HL-60 (cell line): ENCODE measurements around the gene ESYT2.

Experiments
- DNase-seq, 2 experiments: peaks; one replicate each; pipeline ENCODE4 v3.0.0-alpha.2; 2010 to 2020; ENCODE audit warnings: low read depth in 1 of 2, low spot score in 1 of 2
- H3K27ac ChIP-seq: fragments of 250-450 bp; sonication (Bioruptor Pico); replicated peaks from 2 replicates; pipeline ENCODE4 v1.5.1; 2020; ENCODE audit warnings: mild to moderate bottlenecking, moderate library complexity
- H3K27me3 ChIP-seq: fragments of 250-450 bp; sonication (Bioruptor Pico); 2 replicates; pipeline ENCODE4 v1.5.1; 2021; ENCODE audit warnings: mild to moderate bottlenecking, moderate library complexity; ENCODE audit not compliant: insufficient read depth, poor library complexity, severe bottlenecking
- H3K4me3 ChIP-seq: replicated peaks from 2 replicates; pipeline ENCODE4 v1.5.1; 2011; ENCODE audit warnings: mild to moderate bottlenecking, control low read depth, low read length; ENCODE audit not compliant: insufficient read depth
- GABPA ChIP-seq: IDR thresholded peaks from 2 replicates; pipeline ENCODE4 v1.6.1; 2012; ENCODE audit warnings: low read depth
- POLR2AphosphoS5 ChIP-seq: IDR thresholded peaks from 2 replicates; pipeline ENCODE4 v1.6.1; 2012; ENCODE audit warnings: low read depth
- REST ChIP-seq: IDR thresholded peaks from 2 replicates; pipeline ENCODE4 v1.6.1; 2012; ENCODE audit warnings: low read depth; ENCODE audit not compliant: insufficient replicate concordance
- SPI1 ChIP-seq: IDR thresholded peaks from 2 replicates; pipeline ENCODE4 v1.6.1; 2012; ENCODE audit warnings: low read depth, mild to moderate bottlenecking, borderline replicate concordance
- TF ChIP-seq, protein P1 (sequence below): IDR thresholded peaks from one replicate; pipeline ENCODE4 v1.5.1; 2011; ENCODE audit warnings: low read length, control low read depth, inconsistent platforms; ENCODE audit not compliant: insufficient read depth

The ESYT2 gene

DNA sequence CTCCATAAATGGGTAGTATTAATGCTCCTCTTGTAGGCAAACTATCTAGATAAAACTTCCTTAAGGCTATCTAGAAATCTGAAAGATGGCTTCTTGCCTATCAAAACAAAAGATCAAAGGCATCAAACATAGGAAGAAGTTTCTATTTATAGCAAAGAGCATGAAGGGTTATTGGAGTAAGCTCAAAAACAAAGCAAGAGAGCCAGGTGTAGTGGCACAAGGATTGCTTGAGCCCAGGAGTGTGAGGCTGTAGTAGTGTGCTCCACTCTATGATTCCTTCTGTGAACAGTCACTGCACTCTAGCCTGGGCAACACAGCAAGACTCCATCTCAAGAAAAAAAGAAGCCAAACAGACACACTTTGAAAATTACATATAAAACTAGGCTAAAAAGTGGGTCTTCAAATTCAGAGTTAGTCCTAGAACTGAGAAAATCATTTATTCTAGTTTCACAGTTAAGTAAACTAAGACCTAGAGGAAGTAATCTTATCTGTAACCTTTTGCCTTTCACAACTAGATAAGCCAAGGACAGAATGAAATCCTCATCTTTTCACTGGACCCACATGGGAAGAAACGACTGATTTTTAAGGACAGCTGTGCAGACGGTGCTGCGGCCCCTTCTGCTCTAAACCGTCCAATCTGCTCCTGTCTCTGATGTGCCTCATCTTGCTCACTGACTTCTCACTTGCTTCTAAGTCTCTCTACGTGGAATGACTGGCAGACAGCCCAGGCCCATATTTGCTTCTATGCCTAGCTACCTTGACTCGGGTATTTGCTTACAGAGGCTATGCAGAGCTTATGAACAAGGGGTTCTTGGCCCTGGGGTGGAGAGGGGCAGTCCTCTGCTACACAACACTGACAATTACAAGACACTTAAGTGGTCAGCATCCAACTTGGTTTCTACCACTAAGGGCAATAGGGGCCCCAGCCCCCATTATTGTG, 50.0 kb downstream of the ESYT2 start:
- Histone ChIP-seq H3K27ac (no peak overlapping the region), H3K27me3 (no peaks in the 10 kb centered on the region), H3K4me3 (no peak overlapping the region)
- DNase-seq, result no peak
- TF ChIP-seq, protein P1, sequence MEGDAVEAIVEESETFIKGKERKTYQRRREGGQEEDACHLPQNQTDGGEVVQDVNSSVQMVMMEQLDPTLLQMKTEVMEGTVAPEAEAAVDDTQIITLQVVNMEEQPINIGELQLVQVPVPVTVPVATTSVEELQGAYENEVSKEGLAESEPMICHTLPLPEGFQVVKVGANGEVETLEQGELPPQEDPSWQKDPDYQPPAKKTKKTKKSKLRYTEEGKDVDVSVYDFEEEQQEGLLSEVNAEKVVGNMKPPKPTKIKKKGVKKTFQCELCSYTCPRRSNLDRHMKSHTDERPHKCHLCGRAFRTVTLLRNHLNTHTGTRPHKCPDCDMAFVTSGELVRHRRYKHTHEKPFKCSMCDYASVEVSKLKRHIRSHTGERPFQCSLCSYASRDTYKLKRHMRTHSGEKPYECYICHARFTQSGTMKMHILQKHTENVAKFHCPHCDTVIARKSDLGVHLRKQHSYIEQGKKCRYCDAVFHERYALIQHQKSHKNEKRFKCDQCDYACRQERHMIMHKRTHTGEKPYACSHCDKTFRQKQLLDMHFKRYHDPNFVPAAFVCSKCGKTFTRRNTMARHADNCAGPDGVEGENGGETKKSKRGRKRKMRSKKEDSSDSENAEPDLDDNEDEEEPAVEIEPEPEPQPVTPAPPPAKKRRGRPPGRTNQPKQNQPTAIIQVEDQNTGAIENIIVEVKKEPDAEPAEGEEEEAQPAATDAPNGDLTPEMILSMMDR, result no peak
- TF ChIP-seq GABPA, result no peak
- no peak for TF ChIP-seq SPI1
- TF ChIP-seq POLR2AphosphoS5, result no peak
- no peak for TF ChIP-seq REST

DNA sequence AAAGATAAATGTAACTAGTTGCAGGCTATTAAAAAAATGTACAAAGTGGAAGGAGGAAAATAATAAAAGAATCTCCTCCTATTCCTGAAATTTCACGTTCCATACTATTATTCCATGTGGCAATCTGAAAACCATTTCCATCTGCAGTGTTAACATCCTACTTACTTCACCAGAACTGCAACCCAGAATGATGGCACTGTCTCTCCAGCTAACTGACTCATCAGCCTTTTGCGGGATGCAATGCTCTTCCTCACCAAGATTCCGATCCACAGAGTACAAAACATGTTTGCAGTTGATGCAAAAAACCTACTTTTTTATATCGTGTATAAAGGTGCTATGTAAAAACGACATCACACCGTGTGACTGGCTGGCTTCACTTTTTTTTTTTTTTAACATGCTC, 50.8 kb downstream of the ESYT2 start:
- no peaks in the 10 kb centered on the region for H3K27me3 ChIP-seq
- TF ChIP-seq GABPA (no peak), REST (no peak), SPI1 (no peak)
- no peak for DNase-seq
- no peak overlapping the region for H3K27ac ChIP-seq
- H3K4me3 ChIP-seq, result no peak overlapping the region

DNA sequence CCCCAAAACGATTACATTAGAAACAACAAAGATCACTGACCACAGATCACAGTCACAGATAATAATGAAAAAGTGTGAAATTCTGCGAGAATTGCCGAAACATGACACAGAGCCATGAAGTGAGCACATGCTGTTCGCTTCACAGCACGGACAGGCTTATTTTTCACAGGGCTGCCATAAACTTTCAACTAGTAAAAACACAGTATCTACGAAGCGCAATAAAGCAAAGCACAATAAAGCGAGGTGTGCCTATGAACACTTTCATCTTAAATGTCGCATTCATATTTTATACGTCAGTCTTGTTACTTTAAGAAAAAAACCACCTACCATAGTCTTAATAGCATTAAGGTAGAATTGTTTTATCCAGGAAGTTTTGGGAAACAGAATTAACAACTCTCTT, 51.5 kb downstream of the ESYT2 start:
- Histone ChIP-seq H3K27ac (no peak overlapping the region), H3K27me3 (no peaks in the 10 kb centered on the region), H3K4me3 (no peak overlapping the region)
- no peak for TF ChIP-seq SPI1
- no peak for TF ChIP-seq REST
- TF ChIP-seq, protein P1, result no peak
- TF ChIP-seq GABPA, result no peak
- no peak for TF ChIP-seq POLR2AphosphoS5
- no peak for DNase-seq
